Astrocyte (in vitro differentiated cells and primary cell): ENCODE measurements around the gene CNTNAP5. TPM values are rescaled to one million over a fixed set of nuclear protein-coding genes. Genes with fewer than 3 reads are reported as not detected.

Experiments
- DNase-seq: peaks from one replicate; pipeline ENCODE4 v3.0.0-alpha.2; 2010; ENCODE audit warnings: low read depth
- FAIRE-seq: peaks from 2 replicates; lab custom pipeline; 2011; peaks lifted over from hg19 to GRCh38; lab: Jason Lieb, UNC
- H2AFZ ChIP-seq: 2 replicates; pipeline ENCODE4 v1.6.0; 2012; ENCODE audit warnings: low read depth, low read length, inconsistent platforms
- H3K27ac ChIP-seq: 2 replicates; pipeline ENCODE4 v1.5.1; 2011; ENCODE audit warnings: low read depth, low read length, inconsistent platforms
- H3K27me3 ChIP-seq: 2 replicates; pipeline ENCODE4 v1.6.0; 2011; ENCODE audit warnings: low read length, inconsistent platforms; ENCODE audit not compliant: insufficient read depth
- H3K36me3 ChIP-seq: 2 replicates; pipeline ENCODE4 v1.5.1; 2011; ENCODE audit warnings: low read length, inconsistent platforms; ENCODE audit not compliant: insufficient read depth
- H3K4me1 ChIP-seq: 2 replicates; pipeline ENCODE4 v1.5.1; 2011; ENCODE audit warnings: low read length, inconsistent platforms; ENCODE audit not compliant: insufficient read depth
- H3K4me2 ChIP-seq: 2 replicates; pipeline ENCODE4 v1.6.0; 2012; ENCODE audit warnings: low read length, inconsistent platforms
- H3K4me3 ChIP-seq: 2 replicates; pipeline ENCODE4 v1.5.1; 2011; ENCODE audit warnings: low read depth, mild to moderate bottlenecking, low read length, inconsistent platforms; ENCODE audit not compliant: insufficient read depth
- H3K79me2 ChIP-seq: 2 replicates; pipeline ENCODE4 v1.6.0; 2012; ENCODE audit warnings: mild to moderate bottlenecking, low read length, inconsistent platforms; ENCODE audit not compliant: insufficient read depth
- H3K9ac ChIP-seq: 2 replicates; pipeline ENCODE4 v1.6.0; 2012; ENCODE audit warnings: mild to moderate bottlenecking, low read length, inconsistent platforms
- H3K9me3 ChIP-seq: 2 replicates; pipeline ENCODE4 v1.5.1; 2012; ENCODE audit warnings: low read depth, mild to moderate bottlenecking, low read length, inconsistent platforms; ENCODE audit not compliant: insufficient read depth
- H4K20me1 ChIP-seq: 2 replicates; pipeline ENCODE4 v1.6.0; 2012; ENCODE audit warnings: low read length, inconsistent platforms; ENCODE audit not compliant: insufficient read depth
- H3K27ac Mint-ChIP-seq: one replicate; pipeline ENCODE4 v1.8.0; 2021; ENCODE audit warnings: mild to moderate bottlenecking, mixed read lengths; ENCODE audit not compliant: unreplicated experiment
- H3K27me3 Mint-ChIP-seq: one replicate; pipeline ENCODE4 v1.8.0; 2021; ENCODE audit warnings: low read depth, mixed read lengths; ENCODE audit not compliant: unreplicated experiment
- H3K36me3 Mint-ChIP-seq: one replicate; pipeline ENCODE4 v1.8.0; 2021; ENCODE audit warnings: low read depth, mixed read lengths; ENCODE audit not compliant: unreplicated experiment
- H3K4me1 Mint-ChIP-seq: one replicate; pipeline ENCODE4 v1.8.0; 2021; ENCODE audit warnings: low read depth, mixed read lengths; ENCODE audit not compliant: unreplicated experiment
- H3K4me3 Mint-ChIP-seq: one replicate; pipeline ENCODE4 v1.8.0; 2021; ENCODE audit warnings: mild to moderate bottlenecking, moderate library complexity, mixed read lengths; ENCODE audit not compliant: unreplicated experiment
- H3K9me3 Mint-ChIP-seq: one replicate; pipeline ENCODE4 v1.8.0; 2021; ENCODE audit warnings: mild to moderate bottlenecking, mixed read lengths; ENCODE audit not compliant: unreplicated experiment
- CTCF ChIP-seq: IDR thresholded peaks from 2 replicates; pipeline ENCODE4 v1.5.1; 2011; ENCODE audit warnings: low read depth, mild to moderate bottlenecking, inconsistent platforms, low read length, moderate library complexity; ENCODE audit not compliant: insufficient read depth
- EZH2 ChIP-seq: IDR thresholded peaks from 2 replicates; pipeline ENCODE4 v1.6.1; 2012; ENCODE audit warnings: mild to moderate bottlenecking, low read length, inconsistent platforms; ENCODE audit not compliant: insufficient read depth
- total RNA-seq: library from RNA; stranded (reverse); gene quantifications from 2 replicates; pipeline ENCODE4 v1.2.1, GENCODE V29; 2021

The CNTNAP5 gene
- total RNA-seq, 1 donor from 2014 or later = 0.30 TPM

- Histone ChIP-seq H3K27ac (no peak overlapping the region), H3K9ac (no peak overlapping the region), H3K36me3 (no peaks in the 10 kb centered on the region), H3K79me2 (no peaks in the 10 kb centered on the region), H3K9me3 (peaks cover 3% of the 10 kb centered on the region), H2AFZ (no peak overlapping the region), H3K4me3 (no peak overlapping the region), H3K27me3 (no peaks in the 10 kb centered on the region), H3K4me1 (no peaks in the 10 kb centered on the region), H3K4me2 (no peak overlapping the region), H4K20me1 (no peaks in the 10 kb centered on the region)
- no peaks in the 10 kb centered on the region for H3K27me3 Mint-ChIP-seq
- no peaks in the 10 kb centered on the region for H3K36me3 Mint-ChIP-seq
- no peak overlapping the region for H3K27ac Mint-ChIP-seq
- peaks cover 9% of the 10 kb centered on the region for H3K9me3 Mint-ChIP-seq
- peaks cover 10% of the 10 kb centered on the region for H3K4me1 Mint-ChIP-seq
- FAIRE-seq (no peak), DNase-seq (no peak)
- TF ChIP-seq EZH2 (no peak), CTCF (no peak)
- no peak overlapping the region for H3K4me3 Mint-ChIP-seq
These were observed 232.0 kb downstream of the CNTNAP5 start for GRCh38 chr2:124257120-124257519.

- H3K4me3 ChIP-seq = no peak overlapping the region
- H4K20me1 ChIP-seq = no peaks in the 10 kb centered on the region
- Mint-ChIP-seq H3K9me3 (peaks cover 11% of the 10 kb centered on the region), H3K36me3 (no peaks in the 10 kb centered on the region), H3K4me3 (no peak overlapping the region), H3K4me1 (peaks cover 10% of the 10 kb centered on the region), H3K27ac (no peak overlapping the region), H3K27me3 (no peaks in the 10 kb centered on the region)
- peaks cover 3% of the 10 kb centered on the region for H3K9me3 ChIP-seq
- H3K79me2 ChIP-seq = no peaks in the 10 kb centered on the region
- DNase-seq = peak; percentile 27
- H3K4me2 ChIP-seq = no peak overlapping the region
- no peaks in the 10 kb centered on the region for H3K36me3 ChIP-seq
- H3K4me1 ChIP-seq = no peaks in the 10 kb centered on the region
- no peak for FAIRE-seq
- no peak overlapping the region for H2AFZ ChIP-seq
- H3K9ac ChIP-seq = no peak overlapping the region
- peak overlapping the region; percentile 3 for H3K27ac ChIP-seq
- no peaks in the 10 kb centered on the region for H3K27me3 ChIP-seq
- no peak for TF ChIP-seq CTCF
- no peak for TF ChIP-seq EZH2
These were observed 233.2 kb downstream of the CNTNAP5 start for GRCh38 chr2:124258140-124258880.

GRCh38 chr2:124261456-124261855, 236.4 kb downstream of the CNTNAP5 start:
- H3K27me3 Mint-ChIP-seq = no peaks in the 10 kb centered on the region
- Histone ChIP-seq H3K27me3 (no peaks in the 10 kb centered on the region), H3K9me3 (peaks cover 13% of the 10 kb centered on the region), H3K79me2 (no peaks in the 10 kb centered on the region), H3K9ac (no peak overlapping the region), H4K20me1 (no peaks in the 10 kb centered on the region), H3K27ac (no peak overlapping the region), H3K4me1 (no peaks in the 10 kb centered on the region), H3K4me2 (no peak overlapping the region), H3K4me3 (no peak overlapping the region), H2AFZ (no peak overlapping the region), H3K36me3 (no peaks in the 10 kb centered on the region)
- TF ChIP-seq EZH2 (no peak), CTCF (no peak)
- no peak overlapping the region for H3K27ac Mint-ChIP-seq
- no peaks in the 10 kb centered on the region for H3K36me3 Mint-ChIP-seq
- FAIRE-seq (no peak), DNase-seq (no peak)
- H3K9me3 Mint-ChIP-seq = peaks cover 13% of the 10 kb centered on the region
- H3K4me3 Mint-ChIP-seq = no peak overlapping the region
- peaks cover 25% of the 10 kb centered on the region for H3K4me1 Mint-ChIP-seq
